Right atrium auricular region (tissue), 2 donors: ENCODE results near the gene OR2A12. TPM values are rescaled to one million over a fixed set of nuclear protein-coding genes. Genes with fewer than 3 reads are reported as not detected.

Experiments used
- DNase-seq: peaks from one replicate; pipeline ENCODE4 v3.0.0-alpha.2; 2019; ENCODE audit warnings: low spot score
- H3K27ac ChIP-seq, 2 donors: fragments of 200-600 bp; sonication (generic); 1 replicate in 1 of 2; 2 replicates in 1 of 2; pipeline ENCODE4 v1.5.1; 2016 to 2019
- H3K27me3 ChIP-seq, 2 donors: fragments of 200-600 bp; sonication (generic); one replicate each; pipeline versions ENCODE4 v1.5.1 to v1.6.0; 2017 to 2019
- H3K36me3 ChIP-seq: fragments of 200-600 bp; sonication (generic); one replicate; pipeline ENCODE4 v1.5.1; 2016
- H3K4me1 ChIP-seq, 2 donors: fragments of 200-600 bp; sonication (generic); one replicate each; pipeline versions ENCODE4 v1.5.1 to v1.6.0; 2017 to 2019
- H3K4me3 ChIP-seq, 2 donors: fragments of 200-600 bp; sonication (generic); 1 replicate in 1 of 2; 2 replicates in 1 of 2; pipeline ENCODE4 v1.5.1; 2017 to 2019; ENCODE audit warnings: mild to moderate bottlenecking in 1 of 2, moderate library complexity in 1 of 2
- H3K9me3 ChIP-seq, 2 donors: fragments of 200-600 bp; sonication (generic); one replicate each; pipeline ENCODE4 v1.5.1; 2019
- CTCF ChIP-seq, 2 donors: fragments of 200-600 bp; sonication (generic); IDR thresholded peaks; one replicate each; pipeline ENCODE4 v1.5.1; 2019; ENCODE audit warnings: antibody characterized with exemption in 2 of 2
- total RNA-seq, 2 donors: library from RNA; depleted of rRNA; stranded (reverse); fragments of >200 nt; gene quantifications; one replicate each; pipeline ENCODE4 v1.1.0, GENCODE V29; 2016

OR2A12 gene
- total RNA-seq, 2 donors from 2014 or later: not detected

GRCh38 chr7:144133307-144133706 lies 47.2 kb downstream of the OR2A12 start:
- Histone ChIP-seq H3K27me3 (no peaks in the 10 kb centered on the region), H3K9me3 (no peaks in the 10 kb centered on the region), H3K27ac (no peak overlapping the region), H3K4me3 (no peak overlapping the region), H3K4me1 (no peaks in the 10 kb centered on the region), H3K36me3 (no peaks in the 10 kb centered on the region)
- no peak for DNase-seq
- no peak for TF ChIP-seq CTCF (IDR thresholded peaks at IDR 0.05)

- H3K27me3 ChIP-seq: no peaks in the 10 kb centered on the region
- TF ChIP-seq CTCF (IDR thresholded peaks at IDR 0.05): no peak
- H3K4me1 ChIP-seq: no peaks in the 10 kb centered on the region
- H3K4me3 ChIP-seq: no peak overlapping the region
- no peaks in the 10 kb centered on the region for H3K9me3 ChIP-seq
- no peak overlapping the region for H3K27ac ChIP-seq
- no peak for DNase-seq
- H3K36me3 ChIP-seq: no peaks in the 10 kb centered on the region
Measured at GRCh38 chr7:144134116-144134515, 48.0 kb downstream of the OR2A12 start.

- DNase-seq: no peak
- Histone ChIP-seq H3K4me3 (no peak overlapping the region), H3K27ac (no peak overlapping the region), H3K4me1 (no peaks in the 10 kb centered on the region), H3K36me3 (no peaks in the 10 kb centered on the region), H3K27me3 (no peaks in the 10 kb centered on the region), H3K9me3 (no peaks in the 10 kb centered on the region)
- no peak for TF ChIP-seq CTCF (IDR thresholded peaks at IDR 0.05)
Measured at GRCh38 chr7:144137501-144137900, 51.4 kb downstream of the OR2A12 start.

GRCh38 chr7:144142187-144142586 lies 56.1 kb downstream of the OR2A12 start:
- no peaks in the 10 kb centered on the region for H3K4me1 ChIP-seq
- no peaks in the 10 kb centered on the region for H3K27me3 ChIP-seq
- no peak for DNase-seq
- peaks cover 0 to 12% of the 10 kb centered on the region in 2 donors for H3K9me3 ChIP-seq
- no peaks in the 10 kb centered on the region for H3K36me3 ChIP-seq
- no peak overlapping the region for H3K27ac ChIP-seq
- TF ChIP-seq CTCF (IDR thresholded peaks at IDR 0.05): no peak
- H3K4me3 ChIP-seq: no peak overlapping the region

- Histone ChIP-seq H3K9me3 (peaks cover 0 to 33% of the 10 kb centered on the region in 2 donors), H3K4me3 (no peak overlapping the region), H3K27ac (no peak overlapping the region), H3K4me1 (no peaks in the 10 kb centered on the region), H3K36me3 (no peaks in the 10 kb centered on the region), H3K27me3 (no peaks in the 10 kb centered on the region)
- no peak for TF ChIP-seq CTCF (IDR thresholded peaks at IDR 0.05)
- DNase-seq: no peak
Measured at GRCh38 chr7:144144426-144144825, 58.3 kb downstream of the OR2A12 start.

- Histone ChIP-seq H3K4me1 (no peaks in the 10 kb centered on the region), H3K4me3 (no peak overlapping the region), H3K27ac (no peak overlapping the region), H3K36me3 (no peaks in the 10 kb centered on the region), H3K27me3 (no peaks in the 10 kb centered on the region), H3K9me3 (peaks cover 0 to 47% of the 10 kb centered on the region in 2 donors)
- no peak for TF ChIP-seq CTCF (IDR thresholded peaks at IDR 0.05)
- no peak for DNase-seq
Measured at GRCh38 chr7:144148224-144148827, 62.2 kb downstream of the OR2A12 start.
